GM12873 (cell line): ENCODE measurements around the gene PCDHGC4.

Source experiments
- TF ChIP-seq, protein P1 (sequence below): IDR thresholded peaks from 2 replicates; pipeline ENCODE4 v1.5.1; 2012; ENCODE audit warnings: low read depth, mild to moderate bottlenecking, moderate library complexity, low read length, control low read depth; ENCODE audit not compliant: insufficient read depth; ENCODE audit errors: missing control alignments

The PCDHGC4 gene

GRCh38 chr5:141485321-141486055, 658 bp downstream of the PCDHGC4 start:
- TF ChIP-seq, protein P1, sequence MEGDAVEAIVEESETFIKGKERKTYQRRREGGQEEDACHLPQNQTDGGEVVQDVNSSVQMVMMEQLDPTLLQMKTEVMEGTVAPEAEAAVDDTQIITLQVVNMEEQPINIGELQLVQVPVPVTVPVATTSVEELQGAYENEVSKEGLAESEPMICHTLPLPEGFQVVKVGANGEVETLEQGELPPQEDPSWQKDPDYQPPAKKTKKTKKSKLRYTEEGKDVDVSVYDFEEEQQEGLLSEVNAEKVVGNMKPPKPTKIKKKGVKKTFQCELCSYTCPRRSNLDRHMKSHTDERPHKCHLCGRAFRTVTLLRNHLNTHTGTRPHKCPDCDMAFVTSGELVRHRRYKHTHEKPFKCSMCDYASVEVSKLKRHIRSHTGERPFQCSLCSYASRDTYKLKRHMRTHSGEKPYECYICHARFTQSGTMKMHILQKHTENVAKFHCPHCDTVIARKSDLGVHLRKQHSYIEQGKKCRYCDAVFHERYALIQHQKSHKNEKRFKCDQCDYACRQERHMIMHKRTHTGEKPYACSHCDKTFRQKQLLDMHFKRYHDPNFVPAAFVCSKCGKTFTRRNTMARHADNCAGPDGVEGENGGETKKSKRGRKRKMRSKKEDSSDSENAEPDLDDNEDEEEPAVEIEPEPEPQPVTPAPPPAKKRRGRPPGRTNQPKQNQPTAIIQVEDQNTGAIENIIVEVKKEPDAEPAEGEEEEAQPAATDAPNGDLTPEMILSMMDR: no peak

GRCh38 chr5:141486091-141486490, 1.3 kb downstream of the PCDHGC4 start:
- TF ChIP-seq, protein P1: no peak

DNA sequence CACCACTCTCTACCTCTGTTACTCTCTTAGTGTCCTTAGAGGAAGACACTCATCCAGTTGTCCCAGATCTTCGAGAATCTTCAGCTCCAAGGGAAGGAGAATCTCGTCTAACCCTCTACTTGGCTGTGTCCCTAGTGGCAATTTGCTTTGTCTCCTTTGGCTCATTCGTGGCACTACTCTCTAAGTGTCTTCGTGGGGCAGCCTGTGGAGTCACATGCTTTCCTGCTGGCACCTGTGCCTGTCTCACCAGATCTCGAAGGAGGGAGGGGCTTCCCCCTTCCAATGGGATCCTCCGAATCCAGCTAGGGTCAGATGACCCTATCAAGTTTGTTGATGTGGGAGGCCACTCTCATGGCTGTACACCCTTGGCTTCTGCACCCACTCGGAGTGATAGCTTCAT, 2.3 kb downstream of the PCDHGC4 start:
- TF ChIP-seq, protein P1: no peak

DNA sequence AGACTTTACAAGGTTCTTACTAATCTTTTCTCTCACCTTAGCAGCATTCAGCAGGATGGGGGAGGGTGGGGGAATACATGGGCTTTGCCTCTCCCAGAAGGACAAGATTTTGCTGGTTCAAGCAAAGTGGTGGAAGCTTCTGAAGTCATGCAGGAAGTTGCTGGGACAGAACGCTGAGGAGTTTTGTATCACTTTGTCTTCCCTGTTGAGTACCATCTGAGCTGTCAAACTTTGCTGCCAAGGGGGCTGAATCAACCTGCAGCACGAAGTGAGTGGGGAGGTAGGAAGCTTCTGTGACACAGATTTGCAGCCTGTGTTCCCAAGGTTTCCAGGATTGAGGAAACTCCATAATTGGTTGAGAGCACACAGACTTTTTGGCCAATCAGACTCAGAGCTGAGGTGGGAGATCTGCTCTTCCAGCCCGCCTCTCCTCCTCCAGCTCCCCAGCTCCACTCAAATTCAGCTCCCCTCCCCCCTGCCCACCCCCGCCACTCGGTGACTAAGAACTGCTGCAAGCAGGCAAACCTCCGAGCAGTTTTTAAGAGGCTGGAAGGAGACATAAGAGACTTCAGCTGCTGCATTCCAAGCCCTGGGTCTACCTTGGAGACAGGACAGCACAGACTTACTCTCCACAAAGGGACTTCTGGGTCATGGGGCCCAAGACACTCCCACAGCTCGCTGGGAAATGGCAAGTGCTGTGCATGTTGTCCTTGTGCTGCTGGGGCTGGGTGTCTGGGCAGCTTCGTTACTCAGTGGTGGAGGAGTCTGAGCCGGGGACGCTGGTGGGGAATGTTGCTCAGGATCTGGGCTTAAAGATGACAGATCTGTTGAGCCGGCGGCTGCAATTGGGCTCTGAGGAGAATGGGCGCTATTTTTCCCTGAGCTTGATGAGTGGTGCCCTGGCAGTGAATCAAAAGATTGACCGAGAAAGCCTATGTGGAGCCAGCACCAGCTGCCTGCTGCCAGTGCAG, 4.0 kb downstream of the PCDHGC4 start, which contains the start of gene PCDHGC5:
TSS of gene PCDHGC5 (plus strand) at position 491 of the 971 bp plus-strand sequence. CDS start at position 651, 160 bp downstream.
- TF ChIP-seq, protein P1: no peak

DNA sequence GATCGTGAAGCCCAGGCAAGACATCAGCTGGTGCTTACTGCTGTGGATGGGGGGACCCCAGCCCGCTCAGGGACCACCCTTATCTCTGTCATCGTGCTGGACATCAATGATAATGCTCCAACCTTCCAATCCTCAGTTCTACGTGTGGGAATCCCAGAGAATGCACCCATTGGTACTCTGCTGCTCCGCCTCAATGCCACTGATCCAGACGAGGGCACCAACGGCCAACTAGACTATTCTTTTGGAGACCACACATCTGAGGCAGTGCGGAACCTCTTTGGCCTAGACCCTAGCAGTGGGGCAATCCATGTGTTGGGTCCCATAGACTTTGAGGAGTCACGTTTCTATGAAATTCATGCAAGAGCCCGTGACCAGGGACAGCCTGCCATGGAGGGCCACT, 5.0 kb downstream of the PCDHGC4 start:
- TF ChIP-seq, protein P1: no peak

DNA sequence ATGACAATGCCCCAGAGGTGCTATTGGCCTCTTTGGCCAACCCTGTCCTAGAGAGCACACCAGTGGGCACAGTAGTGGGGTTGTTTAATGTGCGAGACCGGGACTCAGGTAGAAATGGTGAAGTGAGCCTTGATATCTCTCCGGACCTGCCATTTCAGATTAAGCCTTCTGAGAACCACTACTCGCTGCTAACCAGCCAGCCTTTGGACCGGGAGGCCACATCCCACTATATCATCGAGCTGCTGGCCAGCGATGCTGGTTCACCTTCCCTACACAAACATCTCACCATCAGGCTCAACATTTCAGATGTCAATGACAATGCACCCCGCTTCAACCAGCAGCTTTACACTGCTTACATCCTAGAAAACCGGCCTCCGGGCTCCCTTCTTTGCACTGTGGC, 5.4 kb downstream of the PCDHGC4 start:
- TF ChIP-seq, protein P1: no peak

- TF ChIP-seq, protein P1: no peak
Observed at GRCh38 chr5:141490771-141491170, 5.9 kb downstream of the PCDHGC4 start.
